ENCODE measurements around the gene PRDM2.
A peak's percentile ranks its signal among the peaks of the same experiment; 100 is the strongest.
"Not testable (repeated sequence)": the region's sequence is repeated elsewhere in the genome, so short reads cannot be mapped to it uniquely, and the experiment has no call there.

The PRDM2 gene

DNA sequence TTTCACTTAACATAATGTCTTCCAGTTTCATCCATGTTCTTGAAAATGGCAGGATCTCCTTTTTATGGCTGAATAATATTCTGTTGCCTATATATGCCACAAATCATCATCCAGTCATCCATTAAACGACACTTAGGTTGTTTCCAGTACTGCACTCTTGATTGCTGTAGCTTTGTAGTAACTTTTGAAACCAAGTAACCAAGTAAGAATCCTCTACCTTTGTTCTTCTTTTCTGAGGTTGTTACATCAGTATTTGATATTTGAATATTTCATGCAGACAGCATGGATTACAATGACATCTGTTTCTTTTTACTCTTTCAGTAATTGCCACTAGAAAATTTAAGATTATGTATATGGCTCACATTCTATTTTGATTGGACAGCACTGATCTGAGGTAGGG lies 22.1 kb upstream of the PRDM2 start:
- Histone ChIP-seq H3K9ac (ENCODE audit: low read length) (no peak overlapping the region), H3K4me3 (ENCODE audit: low read depth, low read length) (no peak overlapping the region), H3K36me3 (ENCODE audit: control insufficient read depth, insufficient read depth, low read length) (no peaks in the 10 kb centered on the region), H3K27me3 (ENCODE audit: control insufficient read depth, insufficient read depth, low read length) (peaks cover 15% of the 10 kb centered on the region), H3K4me1 (ENCODE audit: control insufficient read depth, insufficient read depth, low read length) (no peaks in the 10 kb centered on the region), H3K27ac (ENCODE audit: low read depth, low read length) (no peak overlapping the region), H3K9me3 (ENCODE audit: control insufficient read depth, insufficient read depth, low read depth, low read length) (0 out of 2 replicates have a peak, but pooled peaks cover 2% of the 10 kb centered on the region)

DNA sequence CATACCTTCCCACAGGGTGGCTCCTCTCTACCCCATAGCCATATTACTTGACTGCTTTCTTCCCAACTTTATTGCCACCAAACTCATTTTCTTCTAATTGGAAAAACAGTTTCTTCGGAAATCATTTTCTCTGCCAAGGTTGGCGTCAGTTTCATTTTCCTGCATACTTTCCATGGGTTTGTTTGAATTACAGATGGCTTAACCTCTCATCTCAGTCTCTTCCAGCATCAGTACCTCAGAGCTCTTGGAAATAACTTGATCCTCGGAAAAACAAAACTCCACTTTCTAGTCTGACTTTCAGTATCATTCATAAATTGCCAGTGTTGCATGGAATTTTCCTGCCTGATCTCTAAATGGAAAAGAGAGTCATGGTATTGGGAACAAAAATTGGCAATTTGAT lies 20.3 kb upstream of the PRDM2 start:
- no peaks in the 10 kb centered on the region for H3K4me1 ChIP-seq (ENCODE audit: control insufficient read depth, insufficient read depth, low read length)
- H3K36me3 ChIP-seq (ENCODE audit: control insufficient read depth, insufficient read depth, low read length) = no peaks in the 10 kb centered on the region
- no peak overlapping the region for H3K9ac ChIP-seq (ENCODE audit: low read length)
- no peak overlapping the region for H3K4me3 ChIP-seq (ENCODE audit: low read depth, low read length)
- H3K27ac ChIP-seq (ENCODE audit: low read depth, low read length) = no peak overlapping the region
- 0 out of 2 replicates have a peak, but pooled peaks cover 2% of the 10 kb centered on the region for H3K9me3 ChIP-seq (ENCODE audit: control insufficient read depth, insufficient read depth, low read depth, low read length)
- peaks cover 15% of the 10 kb centered on the region for H3K27me3 ChIP-seq (ENCODE audit: control insufficient read depth, insufficient read depth, low read length)

DNA sequence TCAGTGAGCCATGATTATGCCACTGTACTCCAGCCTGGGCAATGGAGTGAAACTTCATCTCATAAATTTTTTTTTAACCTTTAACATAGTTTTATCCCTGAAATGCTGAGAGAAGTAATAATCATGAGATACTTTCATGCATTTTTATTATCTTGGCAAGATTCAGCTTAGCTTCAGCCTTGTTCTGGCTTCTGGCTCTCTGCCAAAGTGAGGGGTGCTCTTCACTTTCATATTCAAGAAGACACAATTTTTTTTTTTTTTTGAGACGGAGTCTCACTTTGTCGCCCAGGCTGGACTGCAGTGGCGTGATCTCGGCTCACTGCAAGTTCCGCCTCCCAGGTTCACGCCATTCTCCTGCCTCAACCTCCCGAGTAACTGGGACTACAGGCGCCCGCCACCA lies 19.4 kb upstream of the PRDM2 start:
- H3K9ac ChIP-seq (ENCODE audit: low read length); H3K9me3 ChIP-seq (ENCODE audit: control insufficient read depth, insufficient read depth, low read depth, low read length); H3K36me3 ChIP-seq (ENCODE audit: control insufficient read depth, insufficient read depth, low read length); H3K4me3 ChIP-seq (ENCODE audit: low read depth, low read length); H3K4me1 ChIP-seq (ENCODE audit: control insufficient read depth, insufficient read depth, low read length); H3K27ac ChIP-seq (ENCODE audit: low read depth, low read length): not testable (repeated sequence)
- H3K27me3 ChIP-seq (ENCODE audit: control insufficient read depth, insufficient read depth, low read length) = peaks cover 15% of the 10 kb centered on the region

DNA sequence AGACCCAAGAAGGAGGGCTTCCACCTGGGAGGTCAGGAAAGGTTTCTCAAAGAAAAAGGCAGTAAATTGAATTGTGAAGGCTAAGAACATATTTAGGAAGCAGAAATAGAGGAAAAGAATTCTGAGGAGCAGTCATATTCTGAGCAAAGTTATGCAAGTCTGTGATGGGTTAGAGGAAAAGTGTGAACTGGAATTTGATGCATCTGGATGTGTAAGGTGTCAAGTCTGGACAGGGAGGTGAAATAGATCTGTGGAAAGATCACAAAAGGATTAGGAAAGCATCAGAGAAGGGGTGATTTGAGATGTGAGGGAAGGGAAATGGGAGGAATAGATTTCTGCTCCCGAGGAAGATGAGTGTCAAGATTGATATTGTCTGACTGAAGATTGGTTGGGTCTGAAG lies 18.1 kb upstream of the PRDM2 start:
- H3K36me3 ChIP-seq (ENCODE audit: control insufficient read depth, insufficient read depth, low read length) = no peaks in the 10 kb centered on the region
- H3K27ac ChIP-seq (ENCODE audit: low read depth, low read length) = no peak overlapping the region
- H3K9ac ChIP-seq (ENCODE audit: low read length) = no peak overlapping the region
- H3K27me3 ChIP-seq (ENCODE audit: control insufficient read depth, insufficient read depth, low read length) = peaks cover 15% of the 10 kb centered on the region
- no peak overlapping the region for H3K4me3 ChIP-seq (ENCODE audit: low read depth, low read length)
- no peaks in the 10 kb centered on the region for H3K4me1 ChIP-seq (ENCODE audit: control insufficient read depth, insufficient read depth, low read length)
- no peaks in the 10 kb centered on the region for H3K9me3 ChIP-seq (ENCODE audit: control insufficient read depth, insufficient read depth, low read depth, low read length)

DNA sequence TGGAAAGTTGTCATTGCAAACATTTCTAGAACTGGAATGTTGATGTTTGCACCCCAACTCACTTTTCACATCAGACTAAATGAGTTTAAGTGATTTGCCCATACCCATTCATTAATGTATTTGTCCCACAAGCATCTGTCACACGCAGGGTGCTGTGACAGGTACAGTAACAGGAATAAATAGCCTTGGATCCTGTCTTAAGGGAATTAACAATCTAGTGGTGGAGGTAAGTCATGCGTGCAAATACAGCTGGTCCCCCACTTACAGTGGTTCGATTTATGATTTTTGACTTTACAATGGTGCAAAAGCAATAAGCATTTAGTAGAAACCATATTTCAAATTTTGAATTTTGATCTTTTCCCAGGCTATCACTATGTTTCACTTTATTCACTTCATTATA lies 17.5 kb upstream of the PRDM2 start:
- no peaks in the 10 kb centered on the region for H3K4me1 ChIP-seq (ENCODE audit: control insufficient read depth, insufficient read depth, low read length)
- no peaks in the 10 kb centered on the region for H3K36me3 ChIP-seq (ENCODE audit: control insufficient read depth, insufficient read depth, low read length)
- H3K27ac ChIP-seq (ENCODE audit: low read depth, low read length) = no peak overlapping the region
- H3K27me3 ChIP-seq (ENCODE audit: control insufficient read depth, insufficient read depth, low read length) = peaks cover 15% of the 10 kb centered on the region
- no peaks in the 10 kb centered on the region for H3K9me3 ChIP-seq (ENCODE audit: control insufficient read depth, insufficient read depth, low read depth, low read length)
- no peak overlapping the region for H3K9ac ChIP-seq (ENCODE audit: low read length)
- H3K4me3 ChIP-seq (ENCODE audit: low read depth, low read length) = no peak overlapping the region

DNA sequence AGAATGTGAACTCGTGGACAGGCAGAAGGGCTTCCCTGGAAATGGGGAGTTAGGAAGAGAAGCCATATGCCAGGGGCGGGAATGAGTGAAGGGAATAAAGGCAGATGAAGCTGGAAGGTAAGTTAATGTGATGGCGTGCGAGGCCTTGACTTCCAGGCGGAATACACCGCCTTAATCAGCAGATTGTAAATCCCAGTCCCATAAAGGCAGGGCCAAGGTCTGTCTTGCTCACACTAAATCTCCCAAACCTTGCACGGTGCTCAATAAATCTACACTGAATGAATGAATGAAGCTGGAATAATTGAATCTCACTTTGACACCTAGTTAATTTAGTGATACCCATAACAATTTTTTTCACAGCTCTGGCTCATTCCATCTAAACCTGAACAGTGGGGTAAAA lies 16.8 kb upstream of the PRDM2 start:
- no peaks in the 10 kb centered on the region for H3K9me3 ChIP-seq (ENCODE audit: control insufficient read depth, insufficient read depth, low read depth, low read length)
- no peak overlapping the region for H3K4me3 ChIP-seq (ENCODE audit: low read depth, low read length)
- H3K27ac ChIP-seq (ENCODE audit: low read depth, low read length) = no peak overlapping the region
- H3K36me3 ChIP-seq (ENCODE audit: control insufficient read depth, insufficient read depth, low read length) = no peaks in the 10 kb centered on the region
- peaks cover 15% of the 10 kb centered on the region for H3K27me3 ChIP-seq (ENCODE audit: control insufficient read depth, insufficient read depth, low read length)
- no peak overlapping the region for H3K9ac ChIP-seq (ENCODE audit: low read length)
- H3K4me1 ChIP-seq (ENCODE audit: control insufficient read depth, insufficient read depth, low read length) = no peaks in the 10 kb centered on the region

DNA sequence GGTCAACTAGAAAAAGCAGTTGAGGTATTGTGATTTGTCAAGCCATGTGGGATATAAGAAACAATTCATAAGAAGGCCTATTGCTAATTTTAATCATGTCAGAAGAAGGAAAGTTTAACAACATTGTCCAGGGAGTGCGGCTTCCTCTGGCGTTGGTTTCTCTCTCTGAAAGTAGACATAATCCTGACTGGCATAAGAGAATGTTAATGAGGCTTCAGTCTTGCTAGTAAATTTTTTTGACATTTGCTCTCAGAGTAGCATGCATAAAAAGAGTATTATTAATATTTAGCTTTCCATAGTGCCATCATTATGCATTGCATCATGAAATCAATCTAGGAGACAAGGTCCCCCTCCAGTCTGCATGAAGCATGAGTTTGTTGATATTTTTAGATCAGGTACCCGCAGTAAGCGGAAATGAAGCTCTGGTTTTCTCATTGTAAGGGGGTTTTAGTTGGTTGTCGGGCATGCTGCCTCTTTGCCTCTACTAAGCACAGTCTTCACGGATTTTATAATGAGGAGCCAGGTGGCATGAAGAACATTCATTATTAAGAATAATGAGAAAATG lies 12.8 kb upstream of the PRDM2 start:
- Histone ChIP-seq H3K27me3 (ENCODE audit: control insufficient read depth, insufficient read depth, low read length) (peaks cover 2% of the 10 kb centered on the region; the same call in 1 of the 2 replicates), H3K27ac (ENCODE audit: low read depth, low read length) (no peak overlapping the region), H3K9ac (ENCODE audit: low read length) (no peak overlapping the region)

DNA sequence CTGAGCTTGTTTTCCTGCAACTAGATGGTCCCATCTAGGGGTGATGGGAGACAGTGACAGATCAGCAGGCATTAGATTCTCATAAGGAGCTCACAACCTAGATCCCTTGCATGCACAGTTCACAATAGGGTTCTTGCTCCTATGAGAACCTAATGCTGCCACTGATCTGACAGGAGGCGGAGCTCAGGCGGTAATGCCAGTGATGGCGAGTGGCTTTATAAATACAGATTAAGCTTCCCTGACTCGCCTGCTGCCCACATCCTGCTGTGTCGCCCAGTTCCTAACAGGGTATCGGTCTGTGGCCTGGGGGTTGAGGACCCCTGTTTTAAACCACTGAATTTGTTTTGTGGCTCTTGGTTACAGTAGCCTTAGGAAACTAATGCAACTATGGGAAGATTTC lies 6.9 kb upstream of the PRDM2 start:
- not testable (repeated sequence) for H3K9me3 ChIP-seq (ENCODE audit: control insufficient read depth, insufficient read depth, low read depth, low read length); H3K4me1 ChIP-seq (ENCODE audit: control insufficient read depth, insufficient read depth, low read length); H3K27ac ChIP-seq (ENCODE audit: low read depth, low read length); H3K9ac ChIP-seq (ENCODE audit: low read length); H3K4me3 ChIP-seq (ENCODE audit: low read depth, low read length); H3K36me3 ChIP-seq (ENCODE audit: control insufficient read depth, insufficient read depth, low read length)
- peaks cover 17% of the 10 kb centered on the region for H3K27me3 ChIP-seq (ENCODE audit: control insufficient read depth, insufficient read depth, low read length)

More for the DNA sequence above, 12.8 kb upstream of the PRDM2 start:
- no peaks in the 10 kb centered on the region for H3K4me1 ChIP-seq (ENCODE audit: control insufficient read depth, insufficient read depth, low read length)
- no peaks in the 10 kb centered on the region for H3K36me3 ChIP-seq (ENCODE audit: control insufficient read depth, insufficient read depth, low read length)
- no peak overlapping the region for H3K4me3 ChIP-seq (ENCODE audit: low read depth, low read length)
- H3K9me3 ChIP-seq (ENCODE audit: control insufficient read depth, insufficient read depth, low read depth, low read length) = no peaks in the 10 kb centered on the region

DNA sequence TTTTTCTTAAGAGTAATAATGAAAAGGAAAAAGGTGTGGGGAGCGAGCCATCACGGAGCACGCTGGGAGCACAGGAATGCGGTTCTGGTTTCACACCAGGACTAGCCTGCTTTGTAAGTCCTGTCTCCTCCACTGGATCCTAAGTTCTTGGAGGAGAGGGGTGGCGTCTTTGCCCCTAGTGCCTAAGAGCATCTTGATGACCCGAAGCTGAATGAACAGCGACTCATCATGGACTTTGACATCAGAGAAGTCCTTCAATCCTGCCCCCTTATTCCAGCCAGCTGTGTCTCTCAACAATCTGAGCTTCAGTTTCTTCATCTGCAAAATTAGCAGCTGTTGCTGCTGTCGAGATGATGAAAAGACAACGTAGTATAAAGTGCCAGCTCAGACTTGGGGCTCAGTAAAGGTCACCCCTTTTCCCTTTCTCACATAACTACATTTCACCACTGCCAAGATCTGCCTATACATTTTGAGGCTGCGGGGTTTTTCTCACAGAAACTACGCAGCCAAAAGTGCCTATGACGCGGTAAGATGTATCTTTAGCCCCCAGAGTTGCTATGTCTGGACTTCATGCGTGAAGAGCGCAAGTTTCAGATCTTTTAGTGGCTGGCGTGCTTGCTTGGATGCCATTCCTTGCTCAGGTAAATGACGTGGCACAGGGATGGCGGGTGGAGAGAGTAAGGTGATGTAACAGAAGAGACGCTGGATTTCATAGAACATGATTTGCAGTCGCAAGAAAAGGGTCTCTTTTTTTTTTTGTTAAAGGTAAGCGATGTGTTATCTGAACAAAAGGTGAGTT lies 4.9 kb upstream of the PRDM2 start:
- no peak overlapping the region for H3K4me3 ChIP-seq (ENCODE audit: low read depth, low read length)

DNA sequence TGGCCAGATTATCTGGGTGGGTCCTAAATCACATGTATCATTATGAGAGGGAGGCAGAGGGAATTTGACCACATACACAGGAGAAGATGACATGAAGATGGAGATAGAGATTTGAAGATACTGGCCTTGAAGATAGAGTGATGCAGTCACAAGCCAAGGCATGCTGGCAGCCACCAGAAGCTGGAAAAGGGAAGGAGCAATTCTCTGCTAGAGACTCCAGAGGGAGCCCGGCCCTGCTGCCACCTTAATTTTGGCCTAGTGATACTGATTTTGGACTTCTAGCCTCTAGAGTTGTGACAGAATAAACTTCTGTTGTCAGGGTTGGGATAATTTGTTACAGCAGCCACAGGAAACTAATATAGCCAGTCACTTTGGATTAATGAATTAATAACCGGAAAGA lies 2.2 kb upstream of the PRDM2 start:
- Histone ChIP-seq H3K27me3 (ENCODE audit: control insufficient read depth, insufficient read depth, low read length) (peaks cover 31% of the 10 kb centered on the region), H3K4me1 (ENCODE audit: control insufficient read depth, insufficient read depth, low read length) (no peaks in the 10 kb centered on the region; the same call in 1 of the 2 replicates), H3K27ac (ENCODE audit: low read depth, low read length) (no peak overlapping the region), H3K9me3 (ENCODE audit: control insufficient read depth, insufficient read depth, low read depth, low read length) (peaks cover 12% of the 10 kb centered on the region), H3K4me3 (ENCODE audit: low read depth, low read length) (no peak overlapping the region), H3K36me3 (ENCODE audit: control insufficient read depth, insufficient read depth, low read length) (no peaks in the 10 kb centered on the region), H3K9ac (ENCODE audit: low read length) (no peak overlapping the region)

More for the DNA sequence above, 4.9 kb upstream of the PRDM2 start:
- H3K27me3 ChIP-seq (ENCODE audit: control insufficient read depth, insufficient read depth, low read length) = peaks cover 25% of the 10 kb centered on the region
- peaks cover 12% of the 10 kb centered on the region for H3K9me3 ChIP-seq (ENCODE audit: control insufficient read depth, insufficient read depth, low read depth, low read length)
- no peaks in the 10 kb centered on the region for H3K36me3 ChIP-seq (ENCODE audit: control insufficient read depth, insufficient read depth, low read length)
- no peak overlapping the region for H3K9ac ChIP-seq (ENCODE audit: low read length)
- H3K4me1 ChIP-seq (ENCODE audit: control insufficient read depth, insufficient read depth, low read length) = no peaks in the 10 kb centered on the region
- H3K27ac ChIP-seq (ENCODE audit: low read depth, low read length) = no peak overlapping the region

DNA sequence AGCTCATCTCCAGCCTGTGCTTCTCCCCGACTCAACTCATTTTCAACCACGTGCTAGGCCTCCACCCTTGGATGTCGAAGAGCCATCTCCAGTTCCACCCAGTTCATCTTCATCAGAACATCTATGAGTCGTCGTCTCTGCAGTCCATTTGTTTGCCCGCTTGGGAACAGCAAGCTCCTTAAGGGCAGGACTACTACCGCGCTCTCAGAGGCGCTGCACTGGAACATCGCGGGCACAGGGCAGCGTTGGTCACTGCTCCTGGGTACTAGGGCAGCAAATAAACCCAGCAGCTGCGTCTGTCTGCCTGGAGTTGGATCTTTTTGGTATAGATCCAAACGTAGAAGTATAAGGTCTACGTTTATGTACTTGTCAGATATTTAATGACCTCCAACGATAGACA lies 478 bp upstream of the PRDM2 start:
- peaks cover 12% of the 10 kb centered on the region for H3K9me3 ChIP-seq (ENCODE audit: control insufficient read depth, insufficient read depth, low read depth, low read length)
- no peaks in the 10 kb centered on the region; the same call in 1 of the 2 replicates for H3K4me1 ChIP-seq (ENCODE audit: control insufficient read depth, insufficient read depth, low read length)
- peak overlapping the region; percentile 66 for H3K4me3 ChIP-seq (ENCODE audit: low read depth, low read length)
- H3K9ac ChIP-seq (ENCODE audit: low read length) = peak overlapping the region; percentile 43
- H3K27ac ChIP-seq (ENCODE audit: low read depth, low read length) = no peak overlapping the region
- H3K36me3 ChIP-seq (ENCODE audit: control insufficient read depth, insufficient read depth, low read length) = no peaks in the 10 kb centered on the region
- H3K27me3 ChIP-seq (ENCODE audit: control insufficient read depth, insufficient read depth, low read length) = peaks cover 31% of the 10 kb centered on the region

Data from HUES6 (cell line).